IPS-20b (cell line): ENCODE measurements around the gene QKI.
"Not testable (repeated sequence)": the region's sequence is repeated elsewhere in the genome, so short reads cannot be mapped to it uniquely, and the experiment has no call there.

ENCODE experiments used
- H3K27ac ChIP-seq: one replicate; pipeline ENCODE4 v1.5.1; 2013; ENCODE audit warnings: low read length
- H3K27me3 ChIP-seq: 2 replicates; pipeline ENCODE4 v1.6.1; 2013; ENCODE audit warnings: mild to moderate bottlenecking, low read length, inconsistent platforms; ENCODE audit not compliant: insufficient read depth
- H3K36me3 ChIP-seq: 2 replicates; pipeline ENCODE4 v1.6.1; 2013; ENCODE audit warnings: low read depth, mild to moderate bottlenecking, inconsistent platforms, low read length, moderate library complexity; ENCODE audit not compliant: insufficient read depth
- H3K4me1 ChIP-seq: 2 replicates; pipeline ENCODE4 v1.6.1; 2013; ENCODE audit warnings: mild to moderate bottlenecking, control low read depth, inconsistent platforms, low read length, moderate library complexity; ENCODE audit not compliant: insufficient read depth
- H3K4me3 ChIP-seq: 2 replicates; pipeline ENCODE4 v1.5.1; 2013; ENCODE audit warnings: mild to moderate bottlenecking, low read length, inconsistent platforms
- H3K9ac ChIP-seq: 2 replicates; pipeline ENCODE4 v1.6.1; 2013; ENCODE audit warnings: low read depth, mild to moderate bottlenecking, inconsistent platforms, low read length, moderate library complexity
- H3K9me3 ChIP-seq: 2 replicates; pipeline ENCODE4 v1.6.1; 2013; ENCODE audit warnings: mild to moderate bottlenecking, low read depth, low read length, inconsistent platforms; ENCODE audit not compliant: insufficient read depth

Gene QKI

GRCh38 chr6:163433486-163433885 lies 19.0 kb downstream of the QKI start:
- H3K4me1 ChIP-seq, result peaks cover 37% of the 10 kb centered on the region; the same call in 1 of the 2 replicates
- not testable (repeated sequence) for H3K9me3 ChIP-seq, H3K9ac ChIP-seq, H3K27ac ChIP-seq, H3K27me3 ChIP-seq, H3K36me3 ChIP-seq, H3K4me3 ChIP-seq

DNA sequence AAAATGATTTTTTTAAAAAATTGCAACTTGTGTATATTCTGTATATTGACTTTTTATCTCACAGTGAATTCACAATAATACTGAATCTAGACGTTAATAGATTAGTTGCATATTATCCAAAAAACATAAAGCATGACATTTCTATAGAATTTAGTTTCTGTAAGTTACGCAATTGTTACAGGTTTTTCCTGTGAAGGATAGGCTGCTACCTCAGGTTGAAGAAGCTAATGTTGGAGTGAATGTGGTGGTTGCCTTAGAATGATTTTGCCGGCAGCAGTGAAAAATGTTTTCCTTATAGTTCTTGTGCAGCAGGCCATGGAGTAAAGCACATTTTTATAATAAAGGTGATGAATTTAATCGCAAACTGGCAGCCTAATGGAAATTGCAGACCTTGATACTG lies 20.5 kb downstream of the QKI start:
- Histone ChIP-seq H3K9me3 (no peaks in the 10 kb centered on the region), H3K27ac (no peak overlapping the region), H3K4me1 (peaks cover 28% of the 10 kb centered on the region; the same call in 1 of the 2 replicates), H3K9ac (no peak overlapping the region), H3K36me3 (no peaks in the 10 kb centered on the region), H3K27me3 (no peaks in the 10 kb centered on the region), H3K4me3 (no peak overlapping the region)

GRCh38 chr6:163436843-163437242 lies 22.3 kb downstream of the QKI start:
- H3K4me1 ChIP-seq, result peaks cover 14% of the 10 kb centered on the region; the same call in 1 of the 2 replicates
- H3K4me3 ChIP-seq, result no peak overlapping the region
- no peaks in the 10 kb centered on the region for H3K9me3 ChIP-seq
- no peak overlapping the region for H3K9ac ChIP-seq
- H3K36me3 ChIP-seq, result no peaks in the 10 kb centered on the region
- no peak overlapping the region for H3K27ac ChIP-seq
- no peaks in the 10 kb centered on the region for H3K27me3 ChIP-seq

GRCh38 chr6:163437466-163437865 lies 22.9 kb downstream of the QKI start:
- Histone ChIP-seq H3K27me3 (no peaks in the 10 kb centered on the region), H3K27ac (no peak overlapping the region), H3K36me3 (no peaks in the 10 kb centered on the region), H3K9me3 (no peaks in the 10 kb centered on the region), H3K4me3 (no peak overlapping the region), H3K9ac (no peak overlapping the region), H3K4me1 (peaks cover 12% of the 10 kb centered on the region; the same call in 1 of the 2 replicates)

- Histone ChIP-seq H3K9ac (no peak overlapping the region), H3K27ac (no peak overlapping the region), H3K4me1 (peaks cover 12% of the 10 kb centered on the region; the same call in 1 of the 2 replicates), H3K4me3 (no peak overlapping the region), H3K27me3 (no peaks in the 10 kb centered on the region), H3K9me3 (no peaks in the 10 kb centered on the region), H3K36me3 (no peaks in the 10 kb centered on the region)
Measured at GRCh38 chr6:163438298-163438939, 23.9 kb downstream of the QKI start.

DNA sequence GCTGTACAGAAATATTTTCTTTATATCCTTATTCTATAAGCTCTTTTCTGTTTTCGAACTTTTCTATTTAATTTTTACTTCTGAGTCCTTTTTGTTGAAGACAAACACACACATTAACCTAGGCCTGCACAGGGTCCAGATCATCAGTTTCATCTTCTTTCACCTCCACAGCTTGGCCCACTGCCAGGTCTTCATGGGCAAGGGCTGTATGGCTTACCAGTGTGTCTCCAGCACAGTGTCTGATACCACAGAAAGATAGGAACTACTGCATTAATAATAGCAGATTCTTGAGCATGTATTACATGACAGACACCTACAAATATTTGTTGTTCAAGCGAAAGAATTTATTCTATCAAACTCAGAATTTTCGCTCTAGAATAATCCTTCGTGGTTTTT lies 24.4 kb downstream of the QKI start:
- H3K27ac ChIP-seq, result no peak overlapping the region

DNA sequence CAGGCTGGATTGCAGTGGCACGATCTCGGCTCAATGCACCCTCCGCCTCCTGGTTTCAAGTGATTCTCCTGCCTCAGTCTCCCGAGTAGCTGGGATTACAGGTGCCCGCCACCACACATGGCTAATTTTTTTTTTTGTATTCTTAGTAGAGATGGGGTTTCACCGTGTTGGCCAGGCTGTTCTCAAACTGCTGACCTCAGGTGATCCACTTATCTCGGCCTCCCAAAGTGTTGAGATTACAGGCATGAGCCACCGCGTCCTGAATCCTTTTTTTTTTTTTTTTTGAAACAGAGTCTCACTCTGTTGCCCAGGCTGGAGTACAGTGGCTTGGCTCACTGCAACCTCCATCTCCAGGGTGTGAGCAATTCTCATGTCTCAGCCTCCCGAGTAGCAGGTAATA lies 24.9 kb downstream of the QKI start:
- not testable (repeated sequence) for H3K27me3 ChIP-seq, H3K4me3 ChIP-seq, H3K9ac ChIP-seq, H3K27ac ChIP-seq, H3K9me3 ChIP-seq, H3K36me3 ChIP-seq
- H3K4me1 ChIP-seq, result peaks cover 17% of the 10 kb centered on the region; the same call in 1 of the 2 replicates

More for the DNA sequence above, 24.4 kb downstream of the QKI start:
- Histone ChIP-seq H3K27me3 (no peaks in the 10 kb centered on the region), H3K36me3 (no peaks in the 10 kb centered on the region), H3K4me1 (peaks cover 14% of the 10 kb centered on the region; the same call in 1 of the 2 replicates), H3K9me3 (no peaks in the 10 kb centered on the region), H3K4me3 (no peak overlapping the region), H3K9ac (no peak overlapping the region)

DNA sequence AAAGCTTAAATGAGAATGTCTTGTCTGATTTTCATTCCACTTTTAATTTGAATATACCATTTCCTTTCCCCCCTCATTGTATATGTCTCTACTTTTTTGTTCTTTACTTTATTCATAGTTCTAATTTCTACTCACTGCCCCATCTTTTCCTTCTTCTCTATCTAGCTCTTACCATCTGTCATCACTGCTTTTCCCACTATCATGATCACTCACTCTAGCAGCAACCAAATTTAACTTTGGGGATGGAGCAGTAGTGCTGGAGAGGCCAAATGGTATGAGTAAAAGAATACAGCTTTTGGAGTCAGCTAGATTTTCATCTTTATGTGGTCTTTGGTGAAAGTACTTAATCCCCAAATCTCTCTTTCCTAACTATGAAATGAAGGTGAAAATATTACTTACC lies 25.5 kb downstream of the QKI start:
- no peaks in the 10 kb centered on the region for H3K36me3 ChIP-seq
- peaks cover 17% of the 10 kb centered on the region; the same call in 1 of the 2 replicates for H3K4me1 ChIP-seq
- no peak overlapping the region for H3K9ac ChIP-seq
- no peak overlapping the region for H3K27ac ChIP-seq
- no peaks in the 10 kb centered on the region for H3K27me3 ChIP-seq
- H3K9me3 ChIP-seq, result no peaks in the 10 kb centered on the region
- H3K4me3 ChIP-seq, result no peak overlapping the region

GRCh38 chr6:163442336-163442735 lies 27.8 kb downstream of the QKI start:
- H3K4me3 ChIP-seq, result no peak overlapping the region
- H3K36me3 ChIP-seq, result no peaks in the 10 kb centered on the region
- no peak overlapping the region for H3K27ac ChIP-seq
- H3K4me1 ChIP-seq, result peaks cover 12% of the 10 kb centered on the region; the same call in 1 of the 2 replicates
- no peak overlapping the region for H3K9ac ChIP-seq
- H3K27me3 ChIP-seq, result no peaks in the 10 kb centered on the region
- H3K9me3 ChIP-seq, result no peaks in the 10 kb centered on the region

DNA sequence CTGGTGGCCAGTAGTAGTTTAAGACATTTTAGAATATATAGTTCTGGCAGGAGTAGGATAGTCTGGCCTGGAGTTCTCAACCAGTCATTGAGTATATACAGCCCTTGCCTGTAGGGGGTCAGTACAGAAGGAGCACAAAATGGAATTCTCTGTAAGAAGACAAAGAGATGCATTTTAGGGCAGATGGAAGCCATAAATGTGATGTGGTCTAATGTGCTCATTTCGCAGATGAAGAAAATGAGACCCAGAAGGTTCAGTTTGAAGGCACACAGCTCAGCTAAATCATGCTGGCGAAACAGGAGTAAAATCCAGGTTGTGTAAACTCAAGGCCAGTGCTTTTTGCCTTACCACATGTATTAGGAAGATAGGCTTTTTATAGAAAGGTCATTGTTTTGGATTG lies 29.6 kb downstream of the QKI start:
- Histone ChIP-seq H3K36me3 (no peaks in the 10 kb centered on the region), H3K9ac (no peak overlapping the region), H3K4me1 (peaks cover 5% of the 10 kb centered on the region; the same call in 1 of the 2 replicates), H3K4me3 (no peak overlapping the region), H3K27me3 (no peaks in the 10 kb centered on the region), H3K27ac (no peak overlapping the region), H3K9me3 (no peaks in the 10 kb centered on the region)

GRCh38 chr6:163446549-163446948 lies 32.0 kb downstream of the QKI start:
- Histone ChIP-seq H3K4me3 (no peak overlapping the region), H3K36me3 (no peaks in the 10 kb centered on the region), H3K9me3 (no peaks in the 10 kb centered on the region), H3K9ac (no peak overlapping the region), H3K27me3 (no peaks in the 10 kb centered on the region), H3K27ac (no peak overlapping the region), H3K4me1 (peaks cover 5% of the 10 kb centered on the region; the same call in 1 of the 2 replicates)

GRCh38 chr6:163449076-163449475 lies 34.6 kb downstream of the QKI start:
- Histone ChIP-seq H3K4me3 (no peak overlapping the region), H3K9me3 (no peaks in the 10 kb centered on the region), H3K27me3 (no peaks in the 10 kb centered on the region), H3K9ac (no peak overlapping the region), H3K36me3 (no peaks in the 10 kb centered on the region), H3K27ac (no peak overlapping the region), H3K4me1 (peaks cover 1% of the 10 kb centered on the region; the same call in 1 of the 2 replicates)
